CD4-positive, alpha-beta T cell (primary cell): ENCODE measurements around the gene SEPTIN14. TPM values are rescaled to one million over a fixed set of nuclear protein-coding genes. Genes with fewer than 3 reads are reported as not detected.

ENCODE experiments used
- ATAC-seq: fragments of 200-7000 bp; cut with Tn5 transposase; one replicate; pipeline ENCODE4 v1.10.0; 2022; ENCODE audit warnings: mild to moderate bottlenecking; ENCODE audit not compliant: poor library complexity
- CTCF ChIA-PET: fragments of 350-600 bp; sonication (Branson Sonifier 250); formaldehyde crosslinking; loops from one replicate; lab custom pipeline; 2021; ENCODE audit warnings: antibody characterized with exemption, inconsistent platforms; lab: Charles Lee
- POLR2A ChIA-PET: fragments of 350-600 bp; sonication (Branson Sonifier 250); formaldehyde crosslinking; loops from one replicate; lab custom pipeline; 2021; ENCODE audit warnings: antibody characterized with exemption, inconsistent platforms; lab: Charles Lee
- DNase-seq, 14 experiments: peaks; one replicate each; pipeline ENCODE4 v3.0.0-alpha.2; 2013 to 2020; ENCODE audit warnings: mixed read lengths in 2 of 14
- H3K27ac ChIP-seq, 2 donors: one replicate each; pipeline versions ENCODE4 v1.5.1 to v1.7.0; 2013; ENCODE audit warnings: low read length in 2 of 2, low read depth in 1 of 2, mild to moderate bottlenecking in 1 of 2
- H3K27me3 ChIP-seq, 2 experiments: 1 replicate in 1 of 2; 2 replicates in 1 of 2; pipeline versions ENCODE4 v1.6.1 to v1.7.0; 2013; ENCODE audit warnings: low read length in 2 of 2, control low read depth in 1 of 2, mild to moderate bottlenecking in 1 of 2, moderate library complexity in 1 of 2; ENCODE audit not compliant: insufficient read depth in 2 of 2, control insufficient read depth in 1 of 2
- H3K36me3 ChIP-seq: one replicate; pipeline ENCODE4 v1.6.1; 2013; ENCODE audit warnings: low read length, control low read depth; ENCODE audit not compliant: insufficient read depth
- H3K4me1 ChIP-seq: one replicate; pipeline ENCODE4 v1.6.1; 2013; ENCODE audit warnings: low read length, control low read depth; ENCODE audit not compliant: insufficient read depth
- H3K4me3 ChIP-seq: one replicate; pipeline ENCODE4 v1.5.1; 2013; ENCODE audit warnings: mild to moderate bottlenecking, low read length, moderate library complexity
- H3K9me3 ChIP-seq, 2 experiments: 1 replicate in 1 of 2; 2 replicates in 1 of 2; pipeline versions ENCODE4 v1.6.1 to v1.7.0; 2013; ENCODE audit warnings: low read length in 2 of 2, mild to moderate bottlenecking in 2 of 2, control low read depth in 1 of 2, moderate library complexity in 1 of 2; ENCODE audit not compliant: control insufficient read depth in 1 of 2, insufficient read depth in 1 of 2
- H3K27ac Mint-ChIP-seq: one replicate; pipeline ENCODE4 v1.8.0; 2020; ENCODE audit warnings: mixed read lengths
- H3K27me3 Mint-ChIP-seq: one replicate; pipeline ENCODE4 v1.8.0; 2021; ENCODE audit warnings: mixed read lengths
- H3K36me3 Mint-ChIP-seq: one replicate; pipeline ENCODE4 v1.8.0; 2021; ENCODE audit warnings: low read depth, mixed read lengths
- H3K4me1 Mint-ChIP-seq: one replicate; pipeline ENCODE4 v1.8.0; 2021; ENCODE audit warnings: low read depth, mixed read lengths
- H3K4me3 Mint-ChIP-seq: one replicate; pipeline ENCODE4 v1.8.0; 2020; ENCODE audit warnings: mild to moderate bottlenecking, mixed read lengths
- H3K9me3 Mint-ChIP-seq: one replicate; pipeline ENCODE4 v1.8.0; 2020; ENCODE audit warnings: mixed read lengths
- CTCF ChIP-seq: fragments of 200-600 bp; IDR thresholded peaks from one replicate; pipeline ENCODE4 v1.8.0; 2022; ENCODE audit warnings: antibody characterized with exemption, mild to moderate bottlenecking
- intact Hi-C, 2 experiments: fragments of 100-400 bp; cut with DNase I in 1 of 2; cut with micrococcal nuclease in 1 of 2; formaldehyde crosslinking; loops; one replicate each; pipeline versions ENCODE4 v1.15.1 to v1.9.0; 2023 to 2025; cut with DNase I, micrococcal nuclease
- total RNA-seq, 174 experiments: library from RNA in 2 of 174; stranded (reverse) in 2 of 174; gene quantifications; one replicate each; pipeline ENCODE4 v1.2.3 and lab custom pipeline; 2021 to 2026

SEPTIN14 gene
- total RNA-seq, 2 experiments from 2014 or later = not detected

- Mint-ChIP-seq H3K36me3 (peaks cover 18% of the 10 kb centered on the region), H3K9me3 (no peaks in the 10 kb centered on the region), H3K4me1 (no peaks in the 10 kb centered on the region), H3K27me3 (no peaks in the 10 kb centered on the region), H3K27ac (no peak overlapping the region), H3K4me3 (no peak overlapping the region)
- Histone ChIP-seq H3K4me3 (no peak overlapping the region), H3K9me3 (no peaks in the 10 kb centered on the region), H3K36me3 (no peaks in the 10 kb centered on the region), H3K4me1 (no peaks in the 10 kb centered on the region), H3K27ac (no peak overlapping the region), H3K27me3 (no peaks in the 10 kb centered on the region)
- TF ChIP-seq CTCF = no peak
- DNase-seq (no peak), ATAC-seq (no peak)
- ChIA-PET POLR2A (no interaction called here), CTCF (no interaction called here)
- intact Hi-C loops = no loop called here
Measured at GRCh38 chr7:55776196-55776595, 86.4 kb downstream of the SEPTIN14 start.

DNA sequence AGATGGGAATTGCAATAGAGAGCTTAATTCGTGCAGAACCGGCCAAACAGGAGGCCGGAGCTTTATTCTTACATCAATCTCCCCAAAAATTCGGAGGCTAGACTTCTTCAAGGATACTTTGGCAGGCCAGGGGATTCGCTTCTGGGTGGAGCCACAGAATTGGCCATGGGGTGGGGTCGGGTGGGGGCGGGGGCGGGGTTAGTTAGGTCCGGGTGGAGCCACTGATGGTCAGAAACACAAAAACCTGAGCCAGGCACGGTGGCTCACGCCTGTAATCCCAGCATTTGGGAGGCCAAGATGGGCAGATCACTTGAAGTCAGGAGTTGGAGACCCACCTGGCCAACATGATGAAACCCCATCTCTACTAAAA lies 87.5 kb downstream of the SEPTIN14 start:
- Histone ChIP-seq H3K9me3 (no peaks in the 10 kb centered on the region), H3K4me3 (no peak overlapping the region), H3K27me3 (no peaks in the 10 kb centered on the region), H3K36me3 (no peaks in the 10 kb centered on the region), H3K27ac (no peak overlapping the region), H3K4me1 (no peaks in the 10 kb centered on the region)
- CTCF ChIA-PET = no interaction called here
- Mint-ChIP-seq H3K4me3 (no peak overlapping the region), H3K36me3 (peaks cover 18% of the 10 kb centered on the region), H3K9me3 (no peaks in the 10 kb centered on the region), H3K27ac (no peak overlapping the region), H3K27me3 (no peaks in the 10 kb centered on the region), H3K4me1 (no peaks in the 10 kb centered on the region)
- no peak for ATAC-seq
- POLR2A ChIA-PET = no interaction called here
- DNase-seq = no peak
- intact Hi-C loops = no loop called here
- no peak for TF ChIP-seq CTCF

- H3K27ac ChIP-seq = no peak overlapping the region
- Mint-ChIP-seq H3K27me3 (no peaks in the 10 kb centered on the region), H3K36me3 (peaks cover 18% of the 10 kb centered on the region), H3K4me1 (no peaks in the 10 kb centered on the region), H3K27ac (no peak overlapping the region), H3K9me3 (no peaks in the 10 kb centered on the region), H3K4me3 (no peak overlapping the region)
- ChIA-PET CTCF (no interaction called here), POLR2A (no interaction called here)
- ATAC-seq = no peak
- H3K27me3 ChIP-seq = no peaks in the 10 kb centered on the region
- DNase-seq = no peak
- intact Hi-C loops = no loop called here
- H3K9me3 ChIP-seq = no peaks in the 10 kb centered on the region
- no peaks in the 10 kb centered on the region for H3K36me3 ChIP-seq
- no peaks in the 10 kb centered on the region for H3K4me1 ChIP-seq
- TF ChIP-seq CTCF = no peak
- H3K4me3 ChIP-seq = no peak overlapping the region
Measured at GRCh38 chr7:55774327-55775050, 88.1 kb downstream of the SEPTIN14 start.
